ENCODE results near the gene PDE9A.

DNA sequence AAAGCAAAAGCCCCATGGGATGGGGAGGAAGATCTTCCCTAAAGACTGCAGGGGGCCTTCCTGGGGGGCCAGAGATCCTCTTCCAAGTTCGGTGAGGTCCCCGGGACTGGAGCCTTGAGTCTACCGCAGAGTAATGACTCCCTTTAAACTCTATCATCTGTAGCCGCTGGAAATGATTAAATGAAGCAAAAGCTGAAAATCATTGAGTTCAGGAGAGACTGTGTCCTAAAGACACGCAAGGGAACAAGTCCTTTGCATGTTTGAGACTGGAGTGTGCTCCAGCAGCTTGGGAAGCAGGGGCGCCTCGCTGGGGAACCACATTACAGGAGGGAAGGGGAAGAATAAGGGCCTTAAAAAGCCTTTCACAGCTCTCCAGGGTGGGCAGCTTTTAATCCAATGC, 155.8 kb downstream of the PDE9A start:
- TF ChIP-seq, protein P1, sequence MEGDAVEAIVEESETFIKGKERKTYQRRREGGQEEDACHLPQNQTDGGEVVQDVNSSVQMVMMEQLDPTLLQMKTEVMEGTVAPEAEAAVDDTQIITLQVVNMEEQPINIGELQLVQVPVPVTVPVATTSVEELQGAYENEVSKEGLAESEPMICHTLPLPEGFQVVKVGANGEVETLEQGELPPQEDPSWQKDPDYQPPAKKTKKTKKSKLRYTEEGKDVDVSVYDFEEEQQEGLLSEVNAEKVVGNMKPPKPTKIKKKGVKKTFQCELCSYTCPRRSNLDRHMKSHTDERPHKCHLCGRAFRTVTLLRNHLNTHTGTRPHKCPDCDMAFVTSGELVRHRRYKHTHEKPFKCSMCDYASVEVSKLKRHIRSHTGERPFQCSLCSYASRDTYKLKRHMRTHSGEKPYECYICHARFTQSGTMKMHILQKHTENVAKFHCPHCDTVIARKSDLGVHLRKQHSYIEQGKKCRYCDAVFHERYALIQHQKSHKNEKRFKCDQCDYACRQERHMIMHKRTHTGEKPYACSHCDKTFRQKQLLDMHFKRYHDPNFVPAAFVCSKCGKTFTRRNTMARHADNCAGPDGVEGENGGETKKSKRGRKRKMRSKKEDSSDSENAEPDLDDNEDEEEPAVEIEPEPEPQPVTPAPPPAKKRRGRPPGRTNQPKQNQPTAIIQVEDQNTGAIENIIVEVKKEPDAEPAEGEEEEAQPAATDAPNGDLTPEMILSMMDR (IDR thresholded peaks at IDR 0.05): no peak
- no peak for TF ChIP-seq POLR2A (IDR thresholded peaks at IDR 0.05)

All from testis (tissue), 2 donors.